Stomach (tissue), 9 donors: ENCODE measurements around the gene MALAT1. TPM values are rescaled to one million over a fixed set of nuclear protein-coding genes. Genes with fewer than 3 reads are reported as not detected.
"Not testable (repeated sequence)": the region's sequence is repeated elsewhere in the genome, so short reads cannot be mapped to it uniquely, and the experiment has no call there.

Experiments
- DNase-seq, 2 donors: peaks; one replicate each; pipeline versions ENCODE4 v3.0.0 to v3.0.0-alpha.2; 2013 to 2019
- H3K27ac ChIP-seq, 5 donors: fragments of 200-600 bp in 4 of 5; sonication (generic) in 4 of 5; one replicate each; pipeline ENCODE4 v1.5.1; 2013 to 2019; ENCODE audit warnings: mild to moderate bottlenecking in 1 of 5, moderate library complexity in 1 of 5
- H3K27me3 ChIP-seq, 3 donors: fragments of 200-600 bp; sonication (generic); one replicate each; pipeline ENCODE4 v1.5.1; 2017 to 2019; ENCODE audit warnings: mixed run types in 1 of 3
- H3K36me3 ChIP-seq, 4 donors: fragments of 200-600 bp; sonication (generic); 1 replicate in 3 of 4; 2 replicates in 1 of 4; pipeline ENCODE4 v1.5.1; 2016 to 2019
- H3K4me1 ChIP-seq, 4 donors: fragments of 200-600 bp; sonication (generic); one replicate each; pipeline ENCODE4 v1.5.1; 2016 to 2019
- H3K4me3 ChIP-seq, 4 donors: fragments of 200-600 bp; sonication (generic) in 3 of 4; one replicate each; pipeline ENCODE4 v1.5.1; 2016 to 2019; ENCODE audit warnings: mild to moderate bottlenecking in 1 of 4
- H3K9me3 ChIP-seq, 4 donors: fragments of 200-600 bp; sonication (generic); one replicate each; pipeline ENCODE4 v1.5.1; 2016 to 2019
- EP300 ChIP-seq: sonication (generic); formaldehyde crosslinking; IDR thresholded peaks from one replicate; pipeline ENCODE4 v1.6.1; 2017; ENCODE audit warnings: antibody characterized with exemption
- POLR2A ChIP-seq, 4 donors: fragments of 450-650 bp; IDR thresholded peaks; one replicate each; pipeline ENCODE4 v1.6.1; 2016; ENCODE audit warnings: antibody characterized with exemption in 4 of 4, control low read depth in 2 of 4, mild to moderate bottlenecking in 1 of 4, moderate library complexity in 1 of 4
- POLR2AphosphoS5 ChIP-seq, 3 donors: sonication (generic); formaldehyde crosslinking; IDR thresholded peaks; one replicate each; pipeline ENCODE4 v1.6.1; 2016; ENCODE audit warnings: antibody characterized with exemption in 3 of 3
- WGBS, 5 donors: extraction: QIAGEN DNeasy Blood & Tissue Kit in 3 of 5; methylation state at CpG; one replicate each; pipeline versions ENCODE4 v1.1.5 to v1.1.7; 2013 to 2018; 5-methylcytosine and 5-hydroxymethylcytosine counted together
- intact Hi-C: fragments of 100-400 bp; cut with DNase I; formaldehyde crosslinking; loops from one replicate; pipeline ENCODE4 v1.15.1; 2023; ENCODE audit warnings: low total_unique reads
- polyA plus RNA-seq, 3 donors: library from polyadenylated mRNA; stranded (reverse); fragments of 200-250 nt; gene quantifications; one replicate each; pipeline ENCODE4 v1.2.3, GENCODE V29; 2013
- total RNA-seq, 5 donors: library from RNA; depleted of rRNA; stranded (reverse); fragments of >200 nt; gene quantifications; one replicate each; pipeline versions ENCODE4 v1.1.0 to v1.2.3, GENCODE V29; 2014 to 2016
- TF ChIP-seq, protein P1 (sequence below), 7 experiments: fragments of 450-650 bp in 4 of 7; fragments of 200-600 bp in 3 of 7; sonication (generic) in 3 of 7; IDR thresholded peaks; one replicate each; pipeline ENCODE4 v1.5.1; 2016 to 2019; ENCODE audit warnings: antibody characterized with exemption in 7 of 7, control low read depth in 2 of 7, mild to moderate bottlenecking in 1 of 7
- donor health status: healthy with polysubstance abuse.
- donor health status: Bipolar disorder and iron deficiency.
- donor health status: healthy.

Gene MALAT1
- total and polyA plus RNA-seq, 8 donors = 124 to 39,496 (median 11,695) TPM

DNA sequence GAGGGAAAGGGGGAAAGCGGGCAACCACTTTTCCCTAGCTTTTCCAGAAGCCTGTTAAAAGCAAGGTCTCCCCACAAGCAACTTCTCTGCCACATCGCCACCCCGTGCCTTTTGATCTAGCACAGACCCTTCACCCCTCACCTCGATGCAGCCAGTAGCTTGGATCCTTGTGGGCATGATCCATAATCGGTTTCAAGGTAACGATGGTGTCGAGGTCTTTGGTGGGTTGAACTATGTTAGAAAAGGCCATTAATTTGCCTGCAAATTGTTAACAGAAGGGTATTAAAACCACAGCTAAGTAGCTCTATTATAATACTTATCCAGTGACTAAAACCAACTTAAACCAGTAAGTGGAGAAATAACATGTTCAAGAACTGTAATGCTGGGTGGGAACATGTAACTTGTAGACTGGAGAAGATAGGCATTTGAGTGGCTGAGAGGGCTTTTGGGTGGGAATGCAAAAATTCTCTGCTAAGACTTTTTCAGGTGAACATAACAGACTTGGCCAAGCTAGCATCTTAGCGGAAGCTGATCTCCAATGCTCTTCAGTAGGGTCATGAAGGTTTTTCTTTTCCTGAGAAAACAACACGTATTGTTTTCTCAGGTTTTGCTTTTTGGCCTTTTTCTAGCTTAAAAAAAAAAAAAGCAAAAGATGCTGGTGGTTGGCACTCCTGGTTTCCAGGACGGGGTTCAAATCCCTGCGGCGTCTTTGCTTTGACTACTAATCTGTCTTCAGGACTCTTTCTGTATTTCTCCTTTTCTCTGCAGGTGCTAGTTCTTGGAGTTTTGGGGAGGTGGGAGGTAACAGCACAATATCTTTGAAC is 6.8 kb downstream of the MALAT1 start:
- peak overlapping the region; percentile 77 to 95 (median 84) for H3K4me3 ChIP-seq
- TF ChIP-seq POLR2A (IDR thresholded peaks at IDR 0.05) = peak in 1 of 4 donors; percentile 54
- TF ChIP-seq, protein P1, sequence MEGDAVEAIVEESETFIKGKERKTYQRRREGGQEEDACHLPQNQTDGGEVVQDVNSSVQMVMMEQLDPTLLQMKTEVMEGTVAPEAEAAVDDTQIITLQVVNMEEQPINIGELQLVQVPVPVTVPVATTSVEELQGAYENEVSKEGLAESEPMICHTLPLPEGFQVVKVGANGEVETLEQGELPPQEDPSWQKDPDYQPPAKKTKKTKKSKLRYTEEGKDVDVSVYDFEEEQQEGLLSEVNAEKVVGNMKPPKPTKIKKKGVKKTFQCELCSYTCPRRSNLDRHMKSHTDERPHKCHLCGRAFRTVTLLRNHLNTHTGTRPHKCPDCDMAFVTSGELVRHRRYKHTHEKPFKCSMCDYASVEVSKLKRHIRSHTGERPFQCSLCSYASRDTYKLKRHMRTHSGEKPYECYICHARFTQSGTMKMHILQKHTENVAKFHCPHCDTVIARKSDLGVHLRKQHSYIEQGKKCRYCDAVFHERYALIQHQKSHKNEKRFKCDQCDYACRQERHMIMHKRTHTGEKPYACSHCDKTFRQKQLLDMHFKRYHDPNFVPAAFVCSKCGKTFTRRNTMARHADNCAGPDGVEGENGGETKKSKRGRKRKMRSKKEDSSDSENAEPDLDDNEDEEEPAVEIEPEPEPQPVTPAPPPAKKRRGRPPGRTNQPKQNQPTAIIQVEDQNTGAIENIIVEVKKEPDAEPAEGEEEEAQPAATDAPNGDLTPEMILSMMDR (IDR thresholded peaks at IDR 0.05) = no peak
- TF ChIP-seq EP300 = no peak
- peak; percentile 45 to 93 (median 73) for TF ChIP-seq POLR2AphosphoS5 (IDR thresholded peaks at IDR 0.05)
- intact Hi-C loops = loop anchor here (5.0 kb wide), 1 partner anchor 33 kb away; no protein-coding TSS in a partner anchor
- H3K27ac ChIP-seq = peak overlapping the region; percentile 70 to 99 (median 99)
- H3K36me3 ChIP-seq = peaks cover 53 to 61% (median 57%) of the 10 kb centered on the region in 4 donors
- WGBS, 5 donors = 19 to 29% (median 21%) methylated on average over 12 of the region's 12 CpGs
- peak in 1 of 2 donors; percentile 78 for DNase-seq
- no peaks in the 10 kb centered on the region for H3K9me3 ChIP-seq
- peaks cover 32 to 58% (median 53%) of the 10 kb centered on the region in 4 donors for H3K4me1 ChIP-seq
- no peaks in the 10 kb centered on the region for H3K27me3 ChIP-seq

DNA sequence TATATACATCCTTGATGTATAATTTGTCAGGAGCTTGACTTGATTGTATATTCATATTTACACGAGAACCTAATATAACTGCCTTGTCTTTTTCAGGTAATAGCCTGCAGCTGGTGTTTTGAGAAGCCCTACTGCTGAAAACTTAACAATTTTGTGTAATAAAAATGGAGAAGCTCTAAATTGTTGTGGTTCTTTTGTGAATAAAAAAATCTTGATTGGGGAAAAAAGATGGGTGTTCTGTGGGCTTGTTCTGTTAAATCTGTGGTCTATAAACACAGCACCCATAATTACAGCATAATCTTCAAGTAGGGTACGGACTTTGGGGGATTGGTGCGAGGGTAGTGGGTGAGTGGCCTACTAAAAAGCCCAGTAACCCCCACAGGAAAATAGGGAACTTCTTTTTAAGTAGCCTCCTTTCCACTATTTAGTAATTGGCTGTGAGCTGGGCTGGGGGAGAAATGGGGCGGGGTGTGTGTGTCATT is 7.5 kb downstream of the MALAT1 start:
- Histone ChIP-seq H3K27ac (peak overlapping the region; percentile 88 to 99 (median 99)), H3K9me3 (no peaks in the 10 kb centered on the region), H3K36me3 (peaks cover 53 to 56% (median 54%) of the 10 kb centered on the region in 4 donors), H3K4me1 (peaks cover 32 to 63% (median 55%) of the 10 kb centered on the region in 4 donors), H3K4me3 (peak overlapping the region; percentile 77 to 95 (median 84)), H3K27me3 (no peaks in the 10 kb centered on the region)
- peak in 1 of 2 donors; percentile 92 for DNase-seq
- intact Hi-C loops = loop anchor here (5.0 kb wide), 1 partner anchor 34 kb away; no protein-coding TSS in a partner anchor
- WGBS, 5 donors = 26 to 52% (median 32%) methylated on average over 4 of the region's 4 CpGs
- TF ChIP-seq POLR2AphosphoS5 (IDR thresholded peaks at IDR 0.05) = no peak
- TF ChIP-seq, protein P1 (IDR thresholded peaks at IDR 0.05) = no peak
- peak in 1 of 4 donors; percentile 60 for TF ChIP-seq POLR2A (IDR thresholded peaks at IDR 0.05)
- no peak for TF ChIP-seq EP300

DNA sequence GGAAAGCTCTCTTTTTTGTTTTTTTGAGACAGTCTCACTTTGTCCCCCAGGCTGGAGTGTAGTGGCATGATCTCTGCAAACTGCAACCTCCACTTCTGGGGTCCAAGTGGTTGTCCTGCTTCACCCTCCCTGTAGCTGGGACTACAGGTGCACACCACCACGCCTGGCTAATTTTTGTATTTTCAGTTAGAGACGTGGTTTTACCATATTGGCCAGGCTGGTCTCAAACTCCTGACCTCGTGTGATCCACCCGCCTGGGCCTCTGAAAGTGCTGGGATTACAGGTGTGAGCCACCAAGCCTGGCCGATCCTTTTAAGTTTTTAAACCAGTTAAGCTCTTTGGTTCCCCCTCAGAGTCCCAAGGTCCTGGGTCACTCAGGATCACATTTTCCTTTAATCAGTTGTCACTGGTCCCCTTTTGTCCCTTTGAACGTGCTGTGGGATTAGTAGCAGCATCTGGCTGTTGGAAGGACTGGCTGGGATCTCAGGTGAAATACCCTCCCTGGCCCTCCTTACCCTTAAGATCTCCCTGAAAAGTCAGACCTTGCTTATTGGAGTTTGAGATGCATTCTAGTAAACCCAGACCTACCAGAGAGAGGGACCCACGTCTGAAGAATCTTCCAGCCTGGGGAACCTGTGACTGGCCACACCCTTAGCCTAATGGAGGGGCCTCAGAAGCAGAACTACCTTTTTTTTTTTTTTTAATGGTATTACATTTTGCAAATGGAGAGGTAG is 8.1 kb downstream of the MALAT1 start:
- peak; percentile 56 to 92 for DNase-seq
- Histone ChIP-seq H3K36me3 (peaks cover 47 to 50% (median 48%) of the 10 kb centered on the region in 4 donors), H3K4me1 (peaks cover 32 to 63% (median 55%) of the 10 kb centered on the region in 4 donors), H3K27me3 (no peaks in the 10 kb centered on the region), H3K4me3 (peak overlapping the region; percentile 17 to 85 (median 80)), H3K9me3 (no peaks in the 10 kb centered on the region), H3K27ac (peak overlapping the region; percentile 88 to 99 (median 99))
- 8 to 23% (median 12%) methylated on average over 7 of the region's 7 CpGs for WGBS, 5 donors
- intact Hi-C loops = loop anchor here (5.0 kb wide), 1 partner anchor 35 kb away; no protein-coding TSS in a partner anchor
- TF ChIP-seq POLR2AphosphoS5 (IDR thresholded peaks at IDR 0.05) (peak; percentile 6 to 87 (median 79)), POLR2A (IDR thresholded peaks at IDR 0.05) (peak in 1 of 4 donors; percentile 48), EP300 (no peak)
- TF ChIP-seq, protein P1 (IDR thresholded peaks at IDR 0.05) = no peak

DNA sequence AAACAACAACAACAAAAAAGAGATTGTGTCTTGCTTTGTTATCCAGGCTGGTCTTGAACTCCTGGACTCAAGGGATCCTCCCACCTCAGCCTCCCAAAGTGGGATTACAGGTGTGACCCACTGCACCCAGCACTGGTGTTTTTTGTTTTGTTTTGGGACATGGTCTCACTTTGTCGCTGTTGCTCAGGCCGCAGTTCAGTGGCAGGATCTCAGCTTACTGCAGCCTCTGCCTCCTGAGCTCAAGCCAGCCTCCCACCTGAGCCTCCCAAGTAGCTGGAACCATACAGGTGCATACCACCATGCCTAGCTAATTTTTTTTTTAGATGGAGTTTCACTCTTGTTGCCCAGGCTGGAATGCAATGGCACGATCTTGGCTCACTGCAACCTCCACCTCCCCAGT is 13.5 kb downstream of the MALAT1 start:
- DNase-seq, H3K27ac ChIP-seq, H3K9me3 ChIP-seq, H3K36me3 ChIP-seq, H3K4me3 ChIP-seq, H3K27me3 ChIP-seq: not testable (repeated sequence)
- H3K4me1 ChIP-seq = peaks cover 4 to 28% (median 15%) of the 10 kb centered on the region in 4 donors
- intact Hi-C loops = loop anchor here (5.0 kb wide), 1 partner anchor 145 kb away; no protein-coding TSS in a partner anchor
- 92 to 98% (median 96%) methylated on average over 3 of the region's 3 CpGs for WGBS, 5 donors
